Activated naive CD4-positive, alpha-beta T cell treated with anti-CD3 and anti-CD28 coated beads, Interleukin-2, amount 50 U/mL, for 72 hours (primary cell): ENCODE measurements around the gene P2RY13. TPM values are rescaled to one million over a fixed set of nuclear protein-coding genes. Genes with fewer than 3 reads are reported as not detected.

Experiments used
- ATAC-seq, 2 donors: fragments of 150-1000 bp; cut with Tn5 transposase; 2 replicates each; pipeline ENCODE4 v1.10.0; 2021; ENCODE audit warnings: mild to moderate bottlenecking in 2 of 2, moderate library complexity in 2 of 2
- DNase-seq, 2 donors: peaks; one replicate each; pipeline ENCODE4 v3.0.0; 2021 to 2022; ENCODE audit warnings: low spot score in 2 of 2
- H3K27ac Mint-ChIP-seq, 2 donors: one replicate each; pipeline ENCODE4 v1.8.0; 2022; ENCODE audit warnings: mild to moderate bottlenecking in 2 of 2, mixed read lengths in 2 of 2
- H3K36me3 Mint-ChIP-seq, 2 donors: one replicate each; pipeline ENCODE4 v1.8.0; 2022; ENCODE audit warnings: mixed read lengths in 2 of 2
- H3K9me3 Mint-ChIP-seq, 2 donors: one replicate each; pipeline ENCODE4 v1.8.0; 2022; ENCODE audit warnings: mixed read lengths in 2 of 2
- total RNA-seq, 2 donors: library from RNA; stranded (reverse); gene quantifications; one replicate each; pipeline ENCODE4 v1.2.3, GENCODE V29; 2022

P2RY13 gene
- total RNA-seq, 2 donors from 2014 or later, result not detected

DNA sequence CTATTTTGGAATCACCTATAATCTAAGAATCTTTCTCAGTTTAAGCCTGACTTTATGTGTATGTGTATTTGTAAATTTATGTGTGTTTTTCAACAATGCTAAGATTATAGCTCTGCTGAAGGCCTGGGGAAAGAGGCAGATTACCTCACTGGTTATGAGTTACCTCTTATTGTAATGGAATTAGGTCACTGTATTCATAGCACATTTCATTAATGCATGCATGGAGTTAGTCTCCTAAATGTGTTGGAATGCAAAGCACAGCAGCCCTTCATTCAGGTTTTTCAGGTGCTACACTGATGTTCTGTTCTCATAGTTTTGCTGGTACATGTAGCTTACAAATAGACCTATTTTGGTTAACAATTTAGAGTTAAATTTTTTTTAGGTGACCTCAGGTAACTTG is 22.2 kb downstream of the P2RY13 start:
- no peaks in the 10 kb centered on the region for H3K9me3 Mint-ChIP-seq
- peak overlapping the region in 1 of 2 donors; percentile 76 for H3K27ac Mint-ChIP-seq
- H3K36me3 Mint-ChIP-seq, result peaks cover 0 to 15% of the 10 kb centered on the region in 2 donors
- DNase-seq (no peak), ATAC-seq (no peak)

DNA sequence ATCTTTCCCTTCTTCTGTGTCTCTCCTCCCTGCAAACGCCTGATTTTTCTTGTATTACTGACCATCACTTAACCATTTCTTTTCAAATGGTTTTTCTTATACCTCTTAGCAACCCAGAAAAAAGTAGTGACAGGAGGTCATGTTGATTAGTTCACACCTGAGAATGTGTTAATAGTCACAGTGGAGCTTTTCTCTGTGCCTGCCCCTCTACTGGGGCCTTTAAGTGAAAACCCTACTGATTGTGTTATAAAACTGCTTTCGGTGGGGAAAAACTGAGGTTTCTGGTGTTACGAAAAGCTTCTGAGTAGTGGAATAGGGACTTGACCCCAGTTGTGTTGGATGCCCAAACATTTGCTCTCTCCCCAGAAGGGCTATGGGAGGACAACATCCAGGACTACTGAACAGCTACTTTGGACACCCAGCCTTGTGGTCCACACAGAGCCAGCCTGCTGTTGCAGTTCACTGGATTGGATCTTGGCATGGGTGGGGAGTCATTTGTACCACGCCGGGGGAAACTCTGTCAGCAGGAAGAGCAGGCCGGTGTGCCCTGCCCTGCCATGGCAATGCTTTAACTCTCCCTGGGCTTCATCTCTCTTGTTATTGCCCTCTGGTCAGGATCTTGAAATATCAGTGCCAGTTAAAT is 23.1 kb downstream of the P2RY13 start:
- peaks cover 0 to 15% of the 10 kb centered on the region in 2 donors for H3K36me3 Mint-ChIP-seq
- no peaks in the 10 kb centered on the region for H3K9me3 Mint-ChIP-seq
- ATAC-seq (no peak), DNase-seq (no peak)
- peak overlapping the region; percentile 1 to 76 for H3K27ac Mint-ChIP-seq

DNA sequence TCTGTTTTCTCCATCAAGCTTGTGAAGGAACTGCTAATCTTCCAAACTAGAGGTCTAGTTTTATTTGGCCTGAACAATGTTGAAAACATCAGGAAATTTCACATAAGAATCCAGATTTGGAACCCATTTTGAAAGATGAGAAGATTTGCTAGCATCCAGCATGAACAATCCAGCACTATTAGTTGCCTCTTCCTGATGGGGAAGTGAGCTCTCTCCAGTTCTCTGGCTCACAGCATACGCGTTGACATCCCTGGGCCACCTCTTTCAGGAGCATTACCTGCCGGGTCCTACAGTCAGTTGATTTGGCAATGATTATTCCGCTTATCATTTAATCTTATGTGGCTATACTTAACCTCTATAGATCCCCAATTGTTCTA is 23.6 kb downstream of the P2RY13 start:
- Mint-ChIP-seq H3K9me3 (no peaks in the 10 kb centered on the region), H3K27ac (peak overlapping the region; percentile 1 to 76), H3K36me3 (peaks cover 0 to 15% of the 10 kb centered on the region in 2 donors)
- no peak for DNase-seq
- no peak for ATAC-seq

DNA sequence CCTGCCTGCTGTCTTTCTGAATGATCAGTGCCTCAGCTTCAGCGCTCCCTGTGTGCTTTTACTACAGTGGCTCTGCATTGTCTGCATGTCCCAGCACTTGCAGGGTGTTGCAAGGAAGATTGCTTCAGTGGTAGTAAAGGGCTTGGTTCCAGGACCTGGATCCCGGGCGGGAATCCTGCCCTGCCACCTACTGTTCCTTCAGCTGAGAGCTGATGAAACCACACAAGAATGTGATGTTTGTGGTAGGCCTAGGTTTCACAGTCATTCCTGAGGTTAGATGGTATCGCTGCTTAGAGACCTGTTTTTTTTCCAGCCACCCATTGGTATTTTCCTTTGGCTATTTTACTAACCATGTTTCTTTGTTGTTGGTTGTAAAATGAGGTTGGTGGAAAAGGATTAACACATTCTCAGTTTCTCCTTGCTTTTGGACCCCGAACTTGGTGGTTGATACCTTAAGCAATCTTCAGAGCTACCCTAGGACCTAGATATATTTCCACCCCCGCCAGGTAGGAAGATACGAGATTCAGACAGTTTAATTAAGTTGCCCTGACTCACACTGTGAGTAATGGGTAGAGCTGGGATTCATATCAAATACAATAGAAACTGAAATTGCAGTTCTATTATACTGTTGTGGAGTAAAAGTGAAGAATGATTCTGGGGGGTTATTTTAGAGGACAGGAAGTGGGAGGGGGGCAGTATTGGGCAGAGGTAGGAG is 24.1 kb downstream of the P2RY13 start:
- DNase-seq, result peak; percentile 23 to 57

DNA sequence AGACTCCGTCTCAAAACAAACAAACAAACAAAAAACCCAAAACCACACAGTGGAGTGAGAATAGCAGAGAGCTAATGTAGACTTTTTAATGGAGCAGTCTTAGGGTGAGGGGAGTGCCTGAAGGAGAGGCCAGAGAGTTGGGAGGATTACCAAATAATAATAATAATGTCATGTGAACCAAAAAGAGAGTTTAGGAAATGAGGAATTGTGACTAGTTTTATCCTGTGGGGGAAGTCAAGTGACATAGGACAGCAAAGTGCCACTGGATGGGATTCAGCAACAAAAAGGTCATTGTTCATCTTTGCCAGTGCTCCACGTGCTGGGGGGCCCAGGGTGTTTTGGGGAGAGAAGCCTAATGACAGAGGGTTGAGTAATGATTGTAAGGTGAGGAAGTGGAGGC is 25.6 kb downstream of the P2RY13 start:
- no peaks in the 10 kb centered on the region for H3K9me3 Mint-ChIP-seq
- DNase-seq, result no peak
- peaks cover 0 to 15% of the 10 kb centered on the region in 2 donors for H3K36me3 Mint-ChIP-seq
- peak overlapping the region; percentile 17 to 85 for H3K27ac Mint-ChIP-seq
- ATAC-seq, result no peak

More for the DNA sequence above, 24.1 kb downstream of the P2RY13 start:
- peak overlapping the region; percentile 1 to 76 for H3K27ac Mint-ChIP-seq
- ATAC-seq, result peak; percentile 79 to 81
- peaks cover 0 to 15% of the 10 kb centered on the region in 2 donors for H3K36me3 Mint-ChIP-seq
- no peaks in the 10 kb centered on the region for H3K9me3 Mint-ChIP-seq

DNA sequence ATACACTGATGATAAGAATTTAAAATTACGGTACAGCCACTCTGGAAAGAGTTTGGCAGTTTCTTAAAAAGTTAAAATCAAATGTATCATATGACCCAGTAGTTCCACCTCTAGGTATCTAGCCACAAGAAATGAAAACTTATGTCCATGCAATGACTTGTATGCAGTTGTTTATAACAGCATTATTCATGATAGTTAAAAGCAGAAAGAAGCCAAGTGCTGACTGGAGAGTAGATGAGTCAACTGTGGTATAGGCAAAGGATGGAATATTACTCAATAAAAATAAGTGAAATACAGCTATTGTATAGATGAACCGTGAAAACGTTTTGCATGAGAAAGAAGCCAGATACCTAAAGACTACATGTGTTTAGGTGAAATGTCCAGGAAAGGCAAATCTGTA is 27.6 kb downstream of the P2RY13 start:
- DNase-seq (no peak), ATAC-seq (peak; percentile 29 to 75)
- Mint-ChIP-seq H3K27ac (peak overlapping the region in 1 of 2 donors; percentile 1), H3K36me3 (peaks cover 0 to 15% of the 10 kb centered on the region in 2 donors), H3K9me3 (no peaks in the 10 kb centered on the region)

DNA sequence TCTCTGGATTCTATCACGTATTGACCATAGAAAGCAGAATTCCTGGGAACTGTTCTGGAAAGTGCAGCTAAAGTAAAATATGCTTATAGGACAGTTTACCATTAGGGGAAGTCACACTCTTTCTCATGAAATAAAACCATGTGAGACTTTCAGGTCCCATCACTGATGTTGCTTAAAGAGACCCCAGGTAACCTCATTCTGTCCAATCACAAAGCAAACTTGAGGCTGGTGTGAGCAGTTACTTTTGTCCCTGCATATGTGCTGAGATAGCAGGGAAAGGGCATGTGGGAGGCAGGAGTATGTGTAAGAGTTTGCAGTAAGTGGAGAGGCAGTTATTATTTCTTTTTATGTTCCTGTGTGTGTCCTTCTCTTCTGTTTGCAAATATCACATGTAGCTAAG is 28.8 kb downstream of the P2RY13 start:
- no peak for ATAC-seq
- H3K9me3 Mint-ChIP-seq, result no peaks in the 10 kb centered on the region
- peaks cover 0 to 15% of the 10 kb centered on the region in 2 donors for H3K36me3 Mint-ChIP-seq
- no peak overlapping the region for H3K27ac Mint-ChIP-seq
- DNase-seq, result no peak

DNA sequence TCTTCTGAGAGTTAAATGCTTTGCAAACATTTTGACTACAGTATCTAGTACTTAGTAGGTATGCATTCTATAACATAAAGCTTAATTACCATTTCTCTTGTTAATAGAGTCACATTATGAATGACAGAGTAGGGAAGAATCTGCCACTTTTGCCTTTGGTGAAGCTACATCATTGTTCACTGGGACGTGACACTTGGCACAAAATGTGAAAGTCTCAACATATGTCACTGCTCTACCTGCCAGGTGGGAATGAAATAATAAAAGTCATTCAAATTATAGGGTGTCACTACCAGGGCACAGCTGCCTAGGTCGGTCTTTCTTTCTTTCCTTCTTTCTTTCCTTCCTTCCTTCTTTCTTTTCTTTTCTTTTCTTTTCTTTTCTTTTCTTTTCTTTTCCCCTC is 30.3 kb downstream of the P2RY13 start:
- ATAC-seq, result no peak
- Mint-ChIP-seq H3K36me3 (peaks cover 0 to 15% of the 10 kb centered on the region in 2 donors), H3K9me3 (no peaks in the 10 kb centered on the region), H3K27ac (no peak overlapping the region)
- DNase-seq, result no peak

DNA sequence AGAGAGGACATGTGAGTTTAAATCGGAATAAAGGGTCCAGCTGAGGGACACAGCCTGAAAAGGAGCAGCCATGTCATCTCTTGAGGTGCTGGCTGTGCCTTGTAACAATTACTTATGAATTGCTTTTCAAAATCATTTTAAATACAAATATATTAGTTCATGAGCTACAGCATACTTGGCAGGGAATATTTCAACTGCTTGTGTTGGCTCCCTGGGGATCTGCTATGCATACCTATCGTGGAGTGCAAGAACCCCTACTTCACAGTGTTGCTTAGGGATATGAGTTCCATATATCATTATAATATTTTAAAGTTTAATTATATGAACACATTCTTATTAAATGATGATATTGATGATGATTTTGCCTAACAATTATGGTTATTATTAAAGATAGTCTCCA is 31.9 kb downstream of the P2RY13 start:
- H3K36me3 Mint-ChIP-seq, result no peaks in the 10 kb centered on the region
- no peaks in the 10 kb centered on the region for H3K9me3 Mint-ChIP-seq
- H3K27ac Mint-ChIP-seq, result no peak overlapping the region
- DNase-seq (no peak), ATAC-seq (no peak)

DNA sequence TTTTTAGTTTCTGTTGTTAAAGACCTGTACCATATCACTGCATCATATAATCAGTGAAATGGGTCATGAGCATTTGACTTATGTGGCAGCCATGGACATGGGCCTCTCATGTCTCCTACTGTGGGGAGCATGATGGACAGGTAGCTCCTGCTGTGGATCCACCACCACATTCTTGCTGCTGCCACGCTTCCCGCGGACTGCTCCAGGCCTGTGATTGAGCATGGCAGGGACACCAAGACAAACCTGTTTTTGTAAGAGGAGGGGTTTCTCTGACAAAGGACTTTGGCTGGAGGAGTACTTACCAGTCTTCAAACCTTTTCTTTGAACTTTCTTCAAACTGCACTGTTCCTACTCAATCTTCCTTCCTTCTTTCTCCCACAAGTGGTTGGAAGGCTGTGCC is 33.1 kb downstream of the P2RY13 start:
- Mint-ChIP-seq H3K9me3 (no peaks in the 10 kb centered on the region), H3K27ac (no peak overlapping the region), H3K36me3 (no peaks in the 10 kb centered on the region)
- DNase-seq, result no peak
- no peak for ATAC-seq

DNA sequence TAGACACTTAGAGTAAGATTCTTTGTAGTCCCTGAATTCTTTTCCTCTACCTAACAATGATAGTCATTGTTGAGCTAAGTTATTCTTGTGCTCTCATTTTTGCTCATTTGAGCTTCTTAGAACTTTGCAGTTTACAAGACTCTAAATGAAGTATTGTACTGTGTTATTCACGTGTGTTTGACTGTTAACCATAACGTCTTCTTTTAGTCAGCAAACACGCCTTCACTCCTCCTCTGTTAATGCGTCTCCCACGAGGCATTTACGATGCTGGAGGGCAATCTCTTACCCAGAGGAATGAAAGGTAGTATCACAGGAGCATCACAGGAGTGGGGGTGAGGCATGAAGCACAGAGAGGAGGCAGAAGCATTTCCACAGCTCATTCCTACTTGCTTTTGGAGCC is 36.2 kb downstream of the P2RY13 start:
- DNase-seq (no peak), ATAC-seq (no peak)
- Mint-ChIP-seq H3K36me3 (no peaks in the 10 kb centered on the region), H3K27ac (no peak overlapping the region), H3K9me3 (no peaks in the 10 kb centered on the region)

DNA sequence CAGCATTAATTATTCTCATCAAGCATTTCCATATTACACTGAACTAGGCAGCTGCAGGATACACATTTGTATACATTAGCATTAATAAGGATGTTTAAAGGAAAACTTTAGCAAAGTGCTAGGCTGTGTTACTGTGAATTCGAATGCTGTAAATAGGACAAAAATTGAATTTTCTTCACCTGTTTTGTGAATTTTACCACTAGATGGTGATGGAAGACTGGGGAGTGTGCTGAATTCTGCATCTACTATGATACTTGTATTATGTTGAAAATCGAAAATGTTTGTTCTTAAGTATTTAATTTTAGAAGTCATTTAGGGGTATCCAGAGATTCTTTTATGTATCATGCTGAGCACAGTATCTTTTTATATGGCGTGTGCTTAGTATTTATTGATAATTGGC is 38.7 kb downstream of the P2RY13 start:
- ATAC-seq (peak in 1 of 2 donors; percentile 22), DNase-seq (no peak)
- Mint-ChIP-seq H3K36me3 (no peaks in the 10 kb centered on the region), H3K9me3 (no peaks in the 10 kb centered on the region), H3K27ac (no peak overlapping the region)

DNA sequence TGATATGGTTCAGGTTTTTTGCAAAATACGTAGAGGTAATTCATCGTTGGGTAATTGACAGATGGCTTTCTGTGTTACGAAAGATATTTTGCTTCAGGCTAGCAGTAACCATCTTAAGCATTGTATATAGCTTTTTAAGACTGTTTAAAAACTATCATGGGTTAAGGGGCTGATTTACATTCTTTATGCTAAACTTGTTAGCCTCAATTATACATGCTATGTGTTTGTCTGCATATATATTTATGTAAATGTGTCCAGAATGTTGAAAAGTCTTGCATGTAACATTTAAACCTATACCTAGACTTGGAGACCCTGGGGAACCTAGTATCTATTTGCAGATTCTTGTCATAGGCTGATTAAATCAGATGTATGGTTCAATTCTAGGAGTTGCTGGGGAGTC is 39.9 kb downstream of the P2RY13 start:
- Mint-ChIP-seq H3K36me3 (no peaks in the 10 kb centered on the region), H3K9me3 (no peaks in the 10 kb centered on the region), H3K27ac (no peak overlapping the region)
- DNase-seq (no peak), ATAC-seq (no peak)

DNA sequence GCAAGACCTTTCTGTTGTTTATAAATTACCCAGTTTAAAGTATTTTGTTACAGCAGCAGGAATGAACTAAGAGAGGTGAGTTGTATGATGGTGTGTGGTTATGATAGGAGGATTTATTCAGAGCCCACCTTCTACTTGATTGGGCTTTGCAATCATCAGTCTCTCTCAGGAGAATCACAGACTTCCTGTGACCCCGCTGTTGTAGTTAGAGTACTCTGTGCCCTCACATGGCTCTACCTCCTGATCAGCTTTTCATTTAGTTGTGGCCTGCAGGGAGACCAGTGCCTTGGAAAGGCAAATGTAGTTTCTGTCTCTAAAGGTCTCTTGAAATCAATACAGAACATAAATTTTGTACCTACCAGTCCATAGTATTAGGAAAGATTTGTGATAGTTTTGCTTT is 43.4 kb downstream of the P2RY13 start:
- no peak for ATAC-seq
- H3K27ac Mint-ChIP-seq, result no peak overlapping the region
- no peaks in the 10 kb centered on the region for H3K36me3 Mint-ChIP-seq
- no peak for DNase-seq
- no peaks in the 10 kb centered on the region for H3K9me3 Mint-ChIP-seq

DNA sequence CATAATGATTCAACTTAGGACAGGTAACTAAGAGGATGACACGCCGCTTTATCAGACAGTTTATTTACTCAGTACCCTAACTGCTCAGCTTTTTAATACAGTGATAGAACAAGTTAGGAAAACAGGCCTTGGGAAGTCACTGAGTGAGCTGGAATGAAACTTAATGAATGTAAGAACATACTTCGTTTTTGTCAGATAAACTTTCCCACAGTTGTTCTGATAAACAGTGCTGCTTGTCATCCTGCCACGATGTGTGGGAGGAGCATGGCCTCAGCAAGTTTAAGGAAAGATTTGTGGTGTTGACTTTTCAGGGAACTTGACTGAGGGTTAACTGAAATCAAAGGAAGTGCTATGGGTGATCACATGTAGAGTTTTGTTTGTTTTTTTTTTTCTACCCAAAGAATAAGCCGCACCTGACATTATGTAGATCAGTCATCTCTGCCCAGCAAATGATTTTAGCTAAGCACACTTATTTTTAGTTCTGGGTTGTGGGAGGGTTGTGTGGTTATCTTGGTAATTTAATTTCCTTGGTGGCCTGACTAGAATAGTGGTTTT is 45.4 kb downstream of the P2RY13 start:
- peak overlapping the region in 1 of 2 donors; percentile 15 for H3K27ac Mint-ChIP-seq
- H3K36me3 Mint-ChIP-seq, result no peaks in the 10 kb centered on the region
- ATAC-seq (peak; percentile 28 to 79), DNase-seq (no peak)
- no peaks in the 10 kb centered on the region for H3K9me3 Mint-ChIP-seq

DNA sequence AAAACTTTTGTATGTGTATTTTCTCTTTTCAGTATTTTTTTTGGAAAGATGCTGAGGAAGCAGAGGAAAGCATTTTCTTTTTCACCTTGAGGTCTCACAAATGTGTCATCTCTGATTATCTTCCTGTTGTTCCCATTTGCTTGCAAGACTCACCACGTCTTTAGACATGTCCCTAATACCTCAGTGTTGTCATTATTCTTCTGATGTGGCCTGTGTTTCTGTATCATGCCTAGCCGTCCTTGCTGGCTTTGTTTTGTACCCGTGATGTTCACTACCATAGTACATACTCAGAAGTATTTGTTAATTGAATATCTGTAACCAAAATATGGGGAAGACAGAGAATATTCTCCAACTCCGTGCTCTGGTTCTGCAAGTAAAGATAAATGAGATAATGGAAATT is 46.0 kb downstream of the P2RY13 start:
- Mint-ChIP-seq H3K27ac (peak overlapping the region in 1 of 2 donors; percentile 44), H3K36me3 (no peaks in the 10 kb centered on the region), H3K9me3 (no peaks in the 10 kb centered on the region)
- DNase-seq, result no peak
- peak; percentile 28 to 62 for ATAC-seq

DNA sequence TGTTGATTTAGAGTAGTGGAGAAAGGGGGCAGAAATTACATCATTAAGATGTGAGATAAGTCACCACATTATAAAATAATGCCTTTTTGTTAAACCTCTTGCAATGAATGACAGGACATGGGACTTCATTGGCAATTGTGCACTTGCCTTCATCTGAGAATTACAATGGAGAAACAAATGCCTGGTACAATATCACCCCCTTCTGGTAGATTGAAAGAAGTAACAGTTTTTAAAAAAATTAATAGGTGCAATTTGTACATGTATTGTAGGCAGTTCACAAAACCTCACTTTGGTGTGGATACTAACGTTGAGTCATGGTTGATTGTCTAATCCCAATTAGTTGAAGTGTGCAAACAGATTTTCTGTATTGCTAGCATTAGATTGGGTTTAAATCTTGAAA is 46.4 kb downstream of the P2RY13 start:
- no peaks in the 10 kb centered on the region for H3K9me3 Mint-ChIP-seq
- no peak overlapping the region for H3K27ac Mint-ChIP-seq
- DNase-seq, result no peak
- peak; percentile 24 to 48 for ATAC-seq
- no peaks in the 10 kb centered on the region for H3K36me3 Mint-ChIP-seq
